HepG2 (cell line): ENCODE measurements around the gene PPP2R5E. TPM values are rescaled to one million over a fixed set of nuclear protein-coding genes. Genes with fewer than 3 reads are reported as not detected.
A peak's percentile ranks its signal among the peaks of the same experiment; 100 is the strongest.
"Not testable (repeated sequence)": the region's sequence is repeated elsewhere in the genome, so short reads cannot be mapped to it uniquely, and the experiment has no call there.

ENCODE experiments used
- ATAC-seq: fragments of 200-7000 bp; cut with Tn5 transposase; 3 replicates; pipeline ENCODE4 v1.9.1; 2020; ENCODE audit warnings: mild to moderate bottlenecking, moderate library complexity
- BruUV-seq: library from RNA; stranded (reverse); fragments of 400-500 nt; replicated peaks from 2 replicates; lab custom pipeline; 2021; lab: Mats Ljungman, UMichigan
- CTCF ChIA-PET: fragments of 300-600 bp; formaldehyde crosslinking; extraction: SDS; loops from one replicate; lab custom pipeline; 2021; ENCODE audit warnings: low total read pairs, inconsistent platforms, low intra/inter-chr PET ratio; lab: Yijun Ruan, JAX
- POLR2A ChIA-PET: fragments of 350-600 bp; sonication (Branson Sonifier 250); formaldehyde crosslinking; loops from one replicate; lab custom pipeline; 2020; ENCODE audit warnings: antibody characterized with exemption, inconsistent platforms; lab: Yijun Ruan, JAX
- DNase-seq: peaks from one replicate; pipeline ENCODE4 v3.0.0-alpha.2; 2015; ENCODE audit warnings: low spot score
- FAIRE-seq: peaks from 3 replicates; lab custom pipeline; 2011; peaks lifted over from hg19 to GRCh38; lab: Jason Lieb, UNC
- H2AFZ ChIP-seq: one replicate; pipeline ENCODE4 v1.6.1; 2011; ENCODE audit warnings: low read length, inconsistent platforms
- H3K27ac ChIP-seq: fragments of 300-600 bp; 3 replicates; pipeline ENCODE4 v1.8.0; 2011; ENCODE audit warnings: mixed run types, mild to moderate bottlenecking, mixed read lengths, low read length, inconsistent platforms; ENCODE audit not compliant: insufficient read depth; ENCODE audit errors: extremely low read length
- H3K27me3 ChIP-seq, 2 experiments: fragments of 200-600 bp in 1 of 2; 2 replicates in 1 of 2; 3 replicates in 1 of 2; pipeline versions ENCODE4 v1.6.0 to v1.8.0; 2011; ENCODE audit warnings: low read length in 2 of 2, mild to moderate bottlenecking in 2 of 2, moderate library complexity in 2 of 2, inconsistent platforms in 1 of 2; ENCODE audit not compliant: insufficient read depth in 2 of 2, control insufficient read depth in 1 of 2
- H3K36me3 ChIP-seq, 2 experiments: fragments of 200-600 bp in 1 of 2; replicated peaks in 1 of 2; 2 replicates in 1 of 2; 3 replicates in 1 of 2; pipeline versions ENCODE4 v1.5.1 to v1.8.0; 2011; ENCODE audit warnings: low read length in 2 of 2, inconsistent platforms in 1 of 2; ENCODE audit not compliant: insufficient read depth in 2 of 2, control insufficient read depth in 1 of 2
- H3K4me1 ChIP-seq: 2 replicates; pipeline ENCODE4 v1.5.1; 2012; ENCODE audit warnings: low read length, inconsistent platforms; ENCODE audit not compliant: insufficient read depth
- H3K4me2 ChIP-seq: 2 replicates; pipeline ENCODE4 v1.6.0; 2011; ENCODE audit warnings: low read depth, low read length, inconsistent platforms
- H3K4me3 ChIP-seq, 3 experiments: fragments of 200-600 bp in 1 of 3; sonication (generic), shearing (Covaris generic) in 1 of 3; replicated peaks in 1 of 3; 2 replicates each; pipeline ENCODE4 v1.5.1; 2011 to 2016; ENCODE audit warnings: low read length in 3 of 3, inconsistent platforms in 2 of 3, low read depth in 2 of 3, mild to moderate bottlenecking in 2 of 3, control low read depth in 1 of 3, mixed read lengths in 1 of 3; ENCODE audit not compliant: insufficient read depth in 1 of 3
- H3K79me2 ChIP-seq: one replicate; pipeline ENCODE4 v1.6.1; 2011; ENCODE audit warnings: low read length, inconsistent platforms; ENCODE audit not compliant: insufficient read depth
- H3K9ac ChIP-seq: 2 replicates; pipeline ENCODE4 v1.6.0; 2011; ENCODE audit warnings: mild to moderate bottlenecking, low read depth, low read length, inconsistent platforms; ENCODE audit not compliant: insufficient read depth
- H3K9me3 ChIP-seq: 2 replicates; pipeline ENCODE4 v1.5.1; 2012; ENCODE audit warnings: mild to moderate bottlenecking, low read length
- H4K20me1 ChIP-seq: 2 replicates; pipeline ENCODE4 v1.6.0; 2011; ENCODE audit warnings: inconsistent platforms, mild to moderate bottlenecking, low read length, moderate library complexity; ENCODE audit not compliant: insufficient read depth
- ATF4 ChIP-seq, 2 experiments: fragments of 450-650 bp in 1 of 2; sonication (generic) in 1 of 2; formaldehyde crosslinking; IDR thresholded peaks; 2 replicates each; pipeline versions ENCODE4 v1.5.0 to v1.8.0; 2020 to 2022; ENCODE audit warnings: mild to moderate bottlenecking in 1 of 2, missing genetic modification reagents in 1 of 2
- CEBPB ChIP-seq: IDR thresholded peaks from 2 replicates; pipeline ENCODE4 v1.6.1; 2011; ENCODE audit warnings: low read depth, low read length, improper control_type of control experiment, borderline replicate concordance
- CEBPG ChIP-seq: IDR thresholded peaks from 2 replicates; pipeline ENCODE4 v1.6.1; 2016
- NR2F2 ChIP-seq: IDR thresholded peaks from 2 replicates; pipeline ENCODE4 v1.6.1; 2012; ENCODE audit warnings: low read depth, inconsistent platforms, borderline replicate concordance
- ZNF24 ChIP-seq: fragments of 450-650 bp; IDR thresholded peaks from 2 replicates; pipeline ENCODE4 v1.6.1; 2017; ENCODE audit warnings: antibody characterized with exemption, mild to moderate bottlenecking
- WGBS: methylation state at CpG from one replicate; pipeline ENCODE4 v1.1.6; 2017; ENCODE audit warnings: low lambda C conversion rate; 5-methylcytosine and 5-hydroxymethylcytosine counted together
- in situ Hi-C: cut with HindIII; loops from 2 replicates; pipeline ENCODE4 v1.10.0; 2017; ENCODE audit warnings: low pct_unique_long_range_greater_than_20kb; ENCODE audit not compliant: extremely low pct_ligation_motif_present
- intact Hi-C: fragments of 100-400 bp; cut with micrococcal nuclease; formaldehyde crosslinking; loops from one replicate; pipeline ENCODE4 v1.10.0; 2022; ENCODE audit not compliant: unreplicated experiment
- polyA plus RNA-seq, 8 experiments: library from polyadenylated mRNA; depleted of rRNA in 3 of 8; stranded (reverse) in 7 of 8; unstranded in 1 of 8; fragments of >200 nt; fragmentation: Illumina TruSeq in 4 of 8; extraction: Trizol in 4 of 8; gene quantifications; 2 replicates each; pipeline versions ENCODE4 v1.2.1 to v1.2.3, GENCODE V29; 2011 to 2016; ENCODE audit warnings: low read depth in 4 of 8, missing spikeins in 1 of 8, mixed read lengths in 1 of 8; ENCODE audit not compliant: insufficient read depth in 1 of 8
- total RNA-seq, 5 experiments: library from RNA; depleted of rRNA; stranded (reverse); fragments of >200 nt; fragmentation: Illumina TruSeq; extraction: Trizol; gene quantifications; 2 replicates each; pipeline ENCODE4 v1.2.3, GENCODE V29; 2016; ENCODE audit warnings: low read depth in 1 of 5

Gene PPP2R5E
- total and polyA plus RNA-seq, 2 of the 13 experiments (the other 11 are each of a cell fraction or from before 2014, with no cell fraction given) = 8.9 to 11.0 TPM

- Histone ChIP-seq H3K9me3 (no peaks in the 10 kb centered on the region), H3K36me3 (peaks cover 1 to 8% of the 10 kb centered on the region in 2 experiments; a peak in 2 of 5 replicates), H4K20me1 (no peaks in the 10 kb centered on the region), H3K4me2 (no peak overlapping the region), H3K27ac (no peak overlapping the region), H3K4me1 (no peaks in the 10 kb centered on the region), H3K79me2 (no peaks in the 10 kb centered on the region), H3K9ac (no peak overlapping the region), H2AFZ (no peak overlapping the region), H3K4me3 (no peak overlapping the region), H3K27me3 (no peaks in the 10 kb centered on the region)
- no TSS peak for BruUV-seq
- FAIRE-seq (no peak), ATAC-seq (no peak), DNase-seq (no peak)
- ChIA-PET POLR2A (no interaction called here), CTCF (no interaction called here)
- TF ChIP-seq CEBPG (CRISPR knock-in tag) (peak; percentile 45), ATF4 (CRISPR knock-in tag; IDR thresholded peaks at IDR 0.05) (peak in 1 of 2 experiments; percentile 71; a peak in 2 of 4 replicates), CEBPB (peak; percentile 87), ZNF24 (no peak), NR2F2 (no peak)
- 66% methylated on average over 3 of the region's 3 CpGs for WGBS
- in situ Hi-C loops (loop anchor here (25.0 kb wide), 1 partner anchor 387 kb away; no protein-coding TSS in a partner anchor), intact Hi-C loops (no loop called here)
Measured at GRCh38 chr14:63375769-63376168, 167.4 kb downstream of the PPP2R5E start.

DNA sequence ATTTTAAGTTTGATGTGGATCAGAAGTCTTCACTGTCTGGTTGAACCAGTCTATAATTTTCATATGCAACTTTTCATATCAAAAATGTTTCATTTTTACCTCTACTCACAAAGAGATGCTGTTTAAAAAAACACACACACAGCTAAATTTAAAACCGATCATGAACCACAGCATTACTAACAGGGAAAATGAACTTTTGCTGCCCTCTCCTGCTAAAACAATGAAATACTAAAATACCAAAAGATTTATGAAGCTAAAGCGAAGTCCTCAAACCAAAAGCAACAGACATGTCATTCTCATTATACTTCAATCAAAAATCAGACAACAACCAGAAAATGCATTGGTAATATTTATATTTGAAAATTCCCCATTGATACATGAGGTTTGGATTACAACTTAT is 171.6 kb downstream of the PPP2R5E start:
- H3K4me3 ChIP-seq, H3K9me3 ChIP-seq, DNase-seq, H4K20me1 ChIP-seq, H3K4me1 ChIP-seq, BruUV-seq, H3K79me2 ChIP-seq, H3K9ac ChIP-seq, H2AFZ ChIP-seq, H3K4me2 ChIP-seq, H3K27me3 ChIP-seq, ATAC-seq, intact Hi-C loops, POLR2A ChIA-PET, H3K36me3 ChIP-seq, CTCF ChIA-PET, FAIRE-seq, in situ Hi-C loops, H3K27ac ChIP-seq: not testable (repeated sequence)
- WGBS = 93% methylated on average over 2 of the region's 2 CpGs
